Fibroblast of skin of left biceps (primary cell): ENCODE results near the gene TEDC2.

Experiments
- DNase-seq, 2 experiments: peaks; one replicate each; pipeline ENCODE4 v3.0.0-alpha.2; 2013; ENCODE audit warnings: low read depth in 2 of 2

The TEDC2 gene

GRCh38 chr16:2512735-2513404 is 53.0 kb downstream of the TEDC2 start:
- DNase-seq, result no peak

- DNase-seq, result peak; percentile 53 to 55
Observed at GRCh38 chr16:2513405-2514332, 53.8 kb downstream of the TEDC2 start, which contains the start of gene ATP6V0C. ATP6V0C (plus strand) TSS chr16:2513952; CDS start chr16:2514104, 152 bp downstream.
